TTC549 (cell line): Measurements from ENCODE around the gene SEMA3G.

ENCODE experiments used
- FAIRE-seq: peaks from 2 replicates; lab custom pipeline; 2012; peaks lifted over from hg19 to GRCh38; lab: Jason Lieb, UNC

Gene SEMA3G

GRCh38 chr3:52453496-52454249 lies 8.8 kb upstream of the SEMA3G start, which contains the start of gene TNNC1:
TNNC1 (minus strand) TSS chr3:52454041; CDS start chr3:52454015, 26 bp downstream.
- FAIRE-seq, result no peak

- FAIRE-seq, result no peak
These were observed 7.8 kb upstream of the SEMA3G start for GRCh38 chr3:52452570-52453221.

GRCh38 chr3:52452126-52452525 lies 7.2 kb upstream of the SEMA3G start:
- no peak for FAIRE-seq

GRCh38 chr3:52451237-52452083 lies 6.6 kb upstream of the SEMA3G start:
- no peak for FAIRE-seq

GRCh38 chr3:52450489-52451236 lies 5.8 kb upstream of the SEMA3G start:
- no peak for FAIRE-seq

GRCh38 chr3:52447512-52448355 lies 2.8 kb upstream of the SEMA3G start:
- FAIRE-seq, result no peak

GRCh38 chr3:52446631-52447511 lies 2.0 kb upstream of the SEMA3G start:
- FAIRE-seq, result no peak

- FAIRE-seq, result no peak
These were observed 1.1 kb upstream of the SEMA3G start for GRCh38 chr3:52446042-52446441.

- FAIRE-seq, result no peak
These were observed 864 bp downstream of the SEMA3G start for GRCh38 chr3:52443791-52444687.

GRCh38 chr3:52443268-52443610 lies 1.7 kb downstream of the SEMA3G start:
- no peak for FAIRE-seq

- FAIRE-seq, result no peak
These were observed 2.3 kb downstream of the SEMA3G start for GRCh38 chr3:52442409-52443267.

- no peak for FAIRE-seq
These were observed 3.1 kb downstream of the SEMA3G start for GRCh38 chr3:52441772-52442332.

- FAIRE-seq, result no peak
These were observed 3.7 kb downstream of the SEMA3G start for GRCh38 chr3:52441091-52441771.

GRCh38 chr3:52440671-52441070 lies 4.2 kb downstream of the SEMA3G start:
- no peak for FAIRE-seq

GRCh38 chr3:52440249-52440551 lies 4.7 kb downstream of the SEMA3G start:
- FAIRE-seq, result no peak

- FAIRE-seq, result no peak
These were observed 5.3 kb downstream of the SEMA3G start for GRCh38 chr3:52439426-52440248.
